ENCODE results near the gene RAD51C. TPM values are rescaled to one million over a fixed set of nuclear protein-coding genes. Genes with fewer than 3 reads are reported as not detected.

The RAD51C gene
- total and polyA plus RNA-seq, 9 of the 15 experiments (the other 6 are each of a cell fraction or from before 2014, with no cell fraction given): 93.9 to 341 (median 135) TPM

DNA sequence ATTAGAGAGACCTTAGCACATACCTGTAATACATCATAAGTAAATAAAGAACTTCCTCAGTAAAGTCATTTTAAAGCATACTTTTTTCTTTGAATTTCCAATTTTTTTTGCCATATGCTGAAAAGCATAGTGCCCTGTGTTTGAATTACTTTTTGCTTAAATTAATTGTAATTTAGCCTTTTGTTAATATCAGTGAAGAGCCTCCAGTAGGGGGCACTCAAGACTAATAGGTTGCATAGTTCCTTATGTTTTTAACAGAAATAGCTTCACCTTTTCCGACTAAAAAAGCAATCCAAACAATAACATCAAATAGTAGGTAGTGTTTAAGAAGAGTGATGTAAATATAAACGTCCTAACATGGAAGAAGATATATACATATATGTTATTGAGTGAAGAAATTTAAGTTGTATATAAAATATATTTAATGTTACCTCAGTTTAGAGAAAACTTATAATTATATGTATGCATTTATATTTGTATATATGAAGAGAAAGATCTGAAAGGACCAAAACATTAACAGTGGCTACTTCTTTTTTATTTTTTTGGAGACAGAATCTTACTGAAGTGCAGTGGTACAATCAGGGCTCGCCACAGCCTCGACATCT lies 18.6 kb downstream of the RAD51C start:
- no peak overlapping the region for H3K4me3 ChIP-seq
- no peaks in the 10 kb centered on the region for H3K27me3 ChIP-seq (ENCODE audit: control insufficient read depth in 2 of 2, insufficient read depth in 2 of 2, low read length in 2 of 2)
- no TSS peak for BruUV-seq (replicated peaks)
- intact Hi-C loops (cut with micrococcal nuclease): loop anchor here (1.0 to 10.0 kb wide), 2 partner anchors 164 to 294 kb away; no protein-coding TSS in a partner anchor
- in situ Hi-C loops (cut with MboI): loop anchor here (5.0 kb wide), 1 partner anchor 296 kb away; no protein-coding TSS in a partner anchor
- CTCF ChIA-PET (ENCODE audit: low intra/inter-chr PET ratio): interaction anchor here (0.6 to 3.4 kb wide), 4 partner anchors 189 to 960 kb away, joined by 3 to 43 read pairs (median 3); no protein-coding TSS in a partner anchor
- FAIRE-seq (no peak), ATAC-seq (peak; percentile 68), DNase-seq (ENCODE audit: extremely low read depth in 1 of 4, low spot score in 3 of 4) (peak; percentile 21 to 73 (median 23))
- H3K9me3 ChIP-seq (replicated peaks; ENCODE audit: control insufficient read depth, insufficient read depth, low read depth, low read length): no peaks in the 10 kb centered on the region
- H3K36me3 ChIP-seq (ENCODE audit: control insufficient read depth, insufficient read depth, low read length): peaks cover 53% of the 10 kb centered on the region
- no peaks in the 10 kb centered on the region for H3K9me1 ChIP-seq (ENCODE audit: control insufficient read depth, insufficient read depth, low read length)
- H2AFZ ChIP-seq (ENCODE audit: low read depth, low read length): no peak overlapping the region
- peaks cover 4 to 7% of the 10 kb centered on the region in 2 experiments; a peak in 3 of 5 replicates for H3K4me1 ChIP-seq (replicated peaks in 1 of 2; ENCODE audit: control insufficient read depth in 2 of 2, insufficient read depth in 2 of 2, low read length in 2 of 2)
- WGBS (ENCODE audit: insufficient coverage, low coverage, missing lambda C conversion rate): 52% methylated on average over 4 of the region's 4 CpGs
- no peak overlapping the region for H3K4me2 ChIP-seq (ENCODE audit: insufficient read depth, low read length)
- H3K27ac ChIP-seq (ENCODE audit: extremely low read depth, low read depth, low read length): no peak overlapping the region
- H4K20me1 ChIP-seq (replicated peaks; ENCODE audit: control insufficient read depth, insufficient read depth, low read length): no peaks in the 10 kb centered on the region
- no peaks in the 10 kb centered on the region for H3K79me2 ChIP-seq (ENCODE audit: control insufficient read depth, insufficient read depth, low read length)
- POLR2A ChIA-PET: interaction anchor here (1.0 kb wide), 1 partner anchor 292 kb away, joined by 3 read pairs; no protein-coding TSS in a partner anchor
- H3K9ac ChIP-seq (ENCODE audit: insufficient read depth in 1 of 2, low read depth in 2 of 2, low read length in 2 of 2): no peak overlapping the region
- TF ChIP-seq TAF9B (IDR thresholded peaks at IDR 0.05; ENCODE audit: partially characterized antibody) (peak; percentile 29), NFE2L1 (tag; IDR thresholded peaks at IDR 0.05; ENCODE audit: borderline replicate concordance, low read depth) (no peak), KLF16 (IDR thresholded peaks at IDR 0.05) (peak; percentile 29; the same call in 1 of the 2 replicates), DACH1 (IDR thresholded peaks at IDR 0.05; ENCODE audit: partially characterized antibody) (peak; percentile 51), NCOA2 (IDR thresholded peaks at IDR 0.05; ENCODE audit: partially characterized antibody in 2 of 2) (peak in 1 of 2 experiments; percentile 48), ZBTB1 (CRISPR knock-in tag; IDR thresholded peaks at IDR 0.05; ENCODE audit: borderline replicate concordance, low read depth) (no peak), EWSR1 (IDR thresholded peaks at IDR 0.05; ENCODE audit: borderline replicate concordance, low read depth, partially characterized antibody) (peak; percentile 43), ZBTB11 (CRISPR knock-in tag; IDR thresholded peaks at IDR 0.05) (peak in 1 of 3 experiments; percentile 24; a peak in 1 of 6 replicates)

All from K562 (cell line).